ENCODE results near the gene DAPK1. TPM values are rescaled to one million over a fixed set of nuclear protein-coding genes. Genes with fewer than 3 reads are reported as not detected.

Gene DAPK1
- total and polyA plus RNA-seq, 10 of the 15 experiments (the other 5 are each of a cell fraction or from before 2014, with no cell fraction given): 8.2 to 94.7 (median 51.6) TPM

GRCh38 chr9:87731321-87731720 lies 233.7 kb downstream of the DAPK1 start (continued):
- TF ChIP-seq HSF1 (IDR thresholded peaks at IDR 0.05; ENCODE audit: low read depth, low read length) (no peak), TARDBP (IDR thresholded peaks at IDR 0.05; ENCODE audit: borderline replicate concordance) (no peak), SMAD5 (IDR thresholded peaks at IDR 0.05; ENCODE audit: low read depth) (no peak), PRDM15 (CRISPR knock-in tag; IDR thresholded peaks at IDR 0.05) (no peak), RAD51 (IDR thresholded peaks at IDR 0.05) (no peak)

- H4K20me1 ChIP-seq (ENCODE audit: control insufficient read depth, insufficient read depth): no peaks in the 10 kb centered on the region
- H3K4me1 ChIP-seq (ENCODE audit: control insufficient read depth, insufficient read depth, low read length): no peaks in the 10 kb centered on the region
- H3K4me2 ChIP-seq (ENCODE audit: control insufficient read depth, insufficient read depth): no peak overlapping the region
- H2AFZ ChIP-seq (ENCODE audit: control insufficient read depth, low read depth, low read length): no peak overlapping the region
- no TSS peak for BruUV-seq (replicated peaks)
- H3K9me3 ChIP-seq (replicated peaks; ENCODE audit: control insufficient read depth, insufficient read depth, low read length): no peaks in the 10 kb centered on the region
- CTCF ChIA-PET: no interaction called here
- POLR2A ChIA-PET: no interaction called here
- H3K27ac ChIP-seq (ENCODE audit: control insufficient read depth, insufficient read depth): no peak overlapping the region
- SMC1A ChIA-PET (ENCODE audit: uncharacterized antibody, unreplicated experiment): interaction anchor here (0.6 kb wide), 1 partner anchor 1087 kb away, joined by 3 read pairs; no protein-coding TSS in a partner anchor
- ATAC-seq (no peak), FAIRE-seq (no peak), DNase-seq (ENCODE audit: low read depth, low spot score) (no peak)
- RAD21 ChIA-PET (ENCODE audit: unreplicated experiment): no interaction called here
- no peak overlapping the region for H3K9ac ChIP-seq (ENCODE audit: control insufficient read depth, insufficient read depth, low read length)
- in situ Hi-C loops (cut with MboI) (no loop called here), intact Hi-C loops (cut with micrococcal nuclease; ENCODE audit: unreplicated experiment) (no loop called here)
- H3K36me3 ChIP-seq (ENCODE audit: control insufficient read depth in 2 of 2, insufficient read depth in 2 of 2, low read length in 1 of 2): no peaks in the 10 kb centered on the region
- no peak overlapping the region for H3K4me3 ChIP-seq
- H3K79me2 ChIP-seq (ENCODE audit: control insufficient read depth, insufficient read depth, low read length): no peaks in the 10 kb centered on the region
- peaks cover 0 to 3% of the 10 kb centered on the region in 2 experiments; a peak in 3 of 4 replicates for H3K27me3 ChIP-seq (replicated peaks in 1 of 2; ENCODE audit: control insufficient read depth in 2 of 2, insufficient read depth in 2 of 2, low read length in 1 of 2)
- 0% methylated on average over 1 of the region's 1 CpG for WGBS (ENCODE audit: insufficient coverage, insufficient replicate concordance, low lambda C conversion rate, missing lambda C conversion rate)
- TF ChIP-seq JUNB (IDR thresholded peaks at IDR 0.05): no peak
- TF ChIP-seq ZBTB4 (CRISPR knock-in tag; IDR thresholded peaks at IDR 0.05): no peak
- no peak for TF ChIP-seq REST (IDR thresholded peaks at IDR 0.05; ENCODE audit: low read depth, low read length)
- TF ChIP-seq TCF3 (IDR thresholded peaks at IDR 0.05; ENCODE audit: borderline replicate concordance, insufficient read depth, low read depth, low read length): no peak
- no peak for TF ChIP-seq SMC3 (IDR thresholded peaks at IDR 0.05; ENCODE audit: borderline replicate concordance, low read length)
Measured at GRCh38 chr9:87732344-87732743, 234.7 kb downstream of the DAPK1 start.
